ENCODE data around the gene OR10T2.

DNA sequence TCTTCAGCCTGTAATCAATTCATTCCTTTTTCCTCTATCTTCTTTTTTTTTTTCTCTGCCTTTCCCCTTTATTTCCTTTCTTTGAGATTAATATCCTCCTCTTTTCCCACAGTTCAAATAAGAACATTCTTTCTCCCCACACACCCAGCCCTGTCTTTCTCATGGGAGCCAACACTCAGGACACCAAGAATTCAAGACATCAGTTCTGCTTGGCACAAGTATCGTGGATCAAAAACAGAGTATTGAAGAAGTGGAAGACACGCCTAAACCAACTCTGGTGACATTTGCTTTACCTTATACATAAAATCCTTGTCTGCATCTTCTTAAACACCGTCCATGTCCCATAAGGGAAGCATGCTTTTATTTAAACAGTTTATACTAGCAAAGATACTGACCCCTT is 42.6 kb downstream of the OR10T2 start:
- TF ChIP-seq POLR2AphosphoS5 (IDR thresholded peaks at IDR 0.05; ENCODE audit: borderline replicate concordance, low read depth, low read length) (no peak), FOXP2 (optimal IDR thresholded peaks at IDR 0.05; ENCODE audit: control extremely low read depth, extremely low read length, insufficient read depth) (no peak), EZH2 (IDR thresholded peaks at IDR 0.05) (no peak)

Measured in SK-N-MC (cell line).